ENCODE measurements around the gene BMPR2.

- TF ChIP-seq CTCF (IDR thresholded peaks at IDR 0.05) (no peak), POLR2AphosphoS5 (IDR thresholded peaks at IDR 0.05; ENCODE audit: insufficient read depth in 1 of 2, low read depth in 1 of 2) (no peak), POLR2A (IDR thresholded peaks at IDR 0.05) (no peak)
These were observed 60.5 kb downstream of the BMPR2 start for GRCh38 chr2:202436626-202437025.

All from vagina (tissue), 2 donors.